Hippocampal formation (tissue), 2 donors: ENCODE results near the gene CASP3.
"Not testable (repeated sequence)": the region's sequence is repeated elsewhere in the genome, so short reads cannot be mapped to it uniquely, and the experiment has no call there.

Experiments
- DNase-seq, 2 donors: peaks; one replicate each; lab custom pipeline; 2025; lab: John Stamatoyannopoulos, UW

CASP3 gene

DNA sequence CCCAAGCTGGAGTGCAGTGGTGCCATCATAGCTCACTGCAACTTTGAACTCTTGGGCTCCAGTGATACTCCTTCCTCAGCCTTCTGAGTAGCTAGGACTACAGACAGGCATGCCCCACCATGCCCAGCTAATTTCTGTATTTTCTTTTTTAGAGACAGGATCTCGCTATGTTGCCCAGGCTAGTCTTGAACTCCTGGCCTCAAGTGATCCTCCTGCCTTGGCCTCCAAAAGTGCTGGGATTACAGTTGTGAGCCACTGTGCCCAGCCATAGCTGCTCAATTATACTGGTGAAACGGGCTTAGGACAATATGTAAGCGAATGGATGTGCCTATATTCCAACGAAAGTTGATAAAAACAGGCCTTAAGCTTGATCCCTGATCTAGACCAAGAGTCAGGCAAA is 13.1 kb downstream of the CASP3 start:
- DNase-seq, result no peak

- no peak for DNase-seq
Measured at GRCh38 chr4:184635381-184635780, 13.9 kb downstream of the CASP3 start.

- no peak for DNase-seq
Measured at GRCh38 chr4:184632842-184633241, 16.4 kb downstream of the CASP3 start.

DNA sequence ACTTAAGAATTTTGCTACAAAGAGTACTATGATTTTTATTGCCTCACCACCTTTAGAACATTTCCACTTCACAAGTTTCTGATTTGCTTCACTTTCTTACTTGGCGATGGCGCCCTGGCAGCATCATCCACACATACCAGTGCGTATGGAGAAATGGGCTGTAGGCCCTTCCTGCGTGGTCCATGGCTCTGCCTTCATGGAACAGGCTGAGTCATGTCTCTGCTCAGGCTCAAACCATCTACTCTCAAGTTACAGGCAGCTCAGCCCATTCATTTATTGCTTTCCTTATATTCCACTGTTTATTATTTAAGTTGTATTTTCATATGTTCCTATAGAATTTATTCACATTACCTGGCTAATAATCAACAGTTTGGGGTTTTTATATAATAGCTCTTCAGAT is 21.1 kb downstream of the CASP3 start:
- DNase-seq, result no peak

GRCh38 chr4:184625783-184626596 is 23.3 kb downstream of the CASP3 start:
- not testable (repeated sequence) for DNase-seq

GRCh38 chr4:184624972-184625554 is 24.2 kb downstream of the CASP3 start:
- DNase-seq, result no peak

DNA sequence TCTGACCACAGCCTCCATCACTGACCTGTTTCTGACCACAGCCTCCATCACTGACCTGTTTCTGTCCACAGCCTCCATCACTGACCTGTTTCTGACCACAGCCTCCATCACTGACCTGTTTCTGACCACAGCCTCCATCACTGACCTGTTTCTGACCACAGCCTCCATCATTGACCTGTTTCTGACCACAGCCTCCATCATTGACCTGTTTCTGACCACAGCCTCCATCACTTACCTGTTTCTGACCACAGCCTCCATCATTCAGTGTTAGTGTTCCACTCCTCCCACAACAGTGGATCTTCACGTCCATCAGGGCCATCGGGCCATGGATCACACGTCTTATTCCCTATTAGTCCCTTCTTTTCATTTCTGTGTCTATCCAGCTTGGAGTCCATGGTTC is 24.7 kb downstream of the CASP3 start:
- not testable (repeated sequence) for DNase-seq

DNA sequence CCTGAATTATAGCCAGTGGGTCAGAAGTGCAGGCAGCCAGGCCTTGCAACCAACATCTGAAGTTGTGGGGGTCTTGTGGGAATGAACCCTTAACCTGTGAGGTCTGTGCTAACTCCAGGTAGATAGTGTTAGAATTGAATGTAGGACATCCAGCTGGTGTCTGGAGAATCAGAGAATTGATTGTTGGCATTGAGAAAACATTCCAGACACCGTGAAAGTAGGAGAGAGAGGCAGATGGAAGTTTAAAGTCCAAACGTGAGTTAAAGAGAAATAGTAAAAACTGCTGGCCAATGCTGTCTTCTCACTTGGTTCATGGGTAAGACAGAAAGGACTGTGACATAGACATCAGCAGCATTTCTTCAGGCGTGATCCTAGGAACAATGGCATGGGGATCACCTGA is 27.7 kb downstream of the CASP3 start:
- DNase-seq, result no peak

- DNase-seq, result no peak
Measured at GRCh38 chr4:184620212-184620867, 28.9 kb downstream of the CASP3 start.

DNA sequence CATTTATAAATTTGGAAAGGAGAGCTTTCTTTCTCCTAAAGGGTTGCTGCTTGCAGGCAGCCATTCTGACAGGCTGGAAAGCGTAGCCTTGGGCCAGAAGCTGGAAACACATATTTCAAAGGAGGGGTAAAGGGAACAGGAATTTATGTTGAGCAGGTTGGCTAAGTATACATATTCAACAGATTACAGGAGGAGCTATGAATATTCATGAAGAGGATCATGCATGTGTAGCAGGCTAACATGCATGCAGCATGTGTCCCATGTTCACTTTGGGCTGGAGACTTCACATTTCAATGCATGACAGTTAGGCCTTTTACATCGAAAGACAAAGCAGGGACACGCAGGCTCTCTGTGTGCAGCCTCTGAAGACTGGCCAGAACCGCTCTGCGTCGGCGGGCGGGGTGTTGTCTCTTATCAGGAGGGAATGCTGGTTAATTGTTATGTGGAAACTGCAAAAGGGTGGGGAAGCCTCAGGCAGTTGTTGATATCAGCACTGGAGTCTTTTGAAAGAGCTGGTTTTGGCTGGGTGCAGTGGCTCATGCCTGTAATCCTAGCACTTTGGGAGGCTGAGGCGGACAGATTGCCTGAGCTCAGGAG is 31.5 kb downstream of the CASP3 start:
- DNase-seq, result no peak

DNA sequence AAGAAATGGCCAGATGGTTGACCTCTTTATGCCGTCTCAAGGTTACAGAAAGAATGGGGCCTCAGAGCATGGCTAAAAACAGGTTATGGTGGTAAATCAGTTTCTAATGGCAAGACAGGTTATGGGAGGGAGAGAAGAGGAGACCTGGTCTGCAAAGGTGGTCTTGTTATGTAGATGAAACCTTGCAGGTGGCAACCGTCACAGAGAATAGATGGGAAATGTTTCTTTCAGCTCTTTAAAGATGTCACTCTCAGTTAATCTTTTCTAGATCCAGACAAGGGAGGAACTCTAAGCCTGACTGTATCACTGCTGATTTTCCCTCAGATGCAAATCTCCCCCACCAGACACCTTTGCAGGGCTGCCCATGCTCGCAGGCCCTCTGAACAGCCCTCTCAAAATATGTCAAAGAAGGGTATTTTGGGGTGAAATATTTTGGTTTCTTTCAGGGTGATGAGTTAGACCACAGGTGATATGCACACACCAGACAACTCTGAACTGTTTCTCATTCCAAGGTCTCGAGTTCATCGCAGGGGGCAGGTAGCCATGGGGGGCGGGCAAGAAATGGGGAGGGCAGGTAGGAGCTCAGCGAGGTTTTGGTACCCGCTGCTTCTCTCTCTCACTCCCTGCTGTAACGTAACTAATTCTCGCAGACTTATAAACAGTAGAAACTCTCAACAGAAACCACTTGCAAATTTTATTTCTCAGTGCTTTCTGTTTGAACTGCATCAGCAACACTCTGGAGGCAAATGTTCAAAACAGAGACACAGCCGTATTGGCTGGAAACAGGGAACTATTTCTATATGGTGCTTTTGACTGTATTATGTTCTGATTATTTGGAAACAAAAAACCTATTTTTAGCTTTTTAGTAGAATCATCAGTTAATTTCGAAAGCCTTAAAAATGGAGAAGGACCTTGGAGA is 32.4 kb downstream of the CASP3 start:
- no peak for DNase-seq

- DNase-seq, result not testable (repeated sequence)
Measured at GRCh38 chr4:184616168-184616567, 33.1 kb downstream of the CASP3 start.

DNA sequence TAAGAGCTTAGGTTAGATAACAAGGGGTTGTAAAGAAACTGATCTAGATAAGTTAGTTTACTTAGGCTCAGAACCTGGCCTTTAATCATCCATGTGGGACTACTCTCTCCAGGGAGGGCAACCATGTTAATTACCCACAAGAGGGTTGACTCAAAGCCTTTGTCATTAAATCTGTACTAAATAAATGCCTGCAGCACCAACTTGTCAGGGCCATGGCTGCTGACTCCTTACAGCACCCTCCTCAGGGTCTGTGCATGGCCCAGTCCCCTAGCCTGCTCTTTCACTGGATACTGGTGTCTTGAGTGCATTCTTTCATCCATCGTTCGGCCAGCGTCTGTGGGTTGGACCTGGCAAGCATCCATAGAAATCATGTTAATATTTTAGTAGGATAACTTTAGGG is 34.7 kb downstream of the CASP3 start:
- DNase-seq, result no peak

- DNase-seq, result no peak
Measured at GRCh38 chr4:184613405-184613804, 35.8 kb downstream of the CASP3 start.

GRCh38 chr4:184612074-184612473 is 37.2 kb downstream of the CASP3 start:
- DNase-seq, result no peak

GRCh38 chr4:184607429-184607828 is 41.8 kb downstream of the CASP3 start:
- not testable (repeated sequence) for DNase-seq

DNA sequence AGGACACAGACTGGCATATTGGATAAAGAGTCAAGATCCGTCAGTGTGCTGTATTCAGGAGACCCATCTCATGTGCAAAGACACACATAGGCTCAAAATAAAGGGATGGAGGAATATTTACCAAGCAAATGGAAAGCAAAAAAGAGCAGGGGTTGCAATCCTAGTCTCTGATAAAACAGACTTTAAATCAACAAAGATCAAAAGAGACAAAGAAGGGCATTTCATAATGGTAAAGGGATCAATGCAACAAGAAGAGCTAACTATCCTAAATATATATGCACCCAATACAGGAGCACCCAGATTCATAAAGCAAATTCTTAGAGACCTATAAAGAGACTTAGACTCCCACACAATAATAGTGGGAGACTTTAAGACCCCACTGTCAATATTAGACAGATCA is 46.4 kb downstream of the CASP3 start:
- DNase-seq, result not testable (repeated sequence)

DNA sequence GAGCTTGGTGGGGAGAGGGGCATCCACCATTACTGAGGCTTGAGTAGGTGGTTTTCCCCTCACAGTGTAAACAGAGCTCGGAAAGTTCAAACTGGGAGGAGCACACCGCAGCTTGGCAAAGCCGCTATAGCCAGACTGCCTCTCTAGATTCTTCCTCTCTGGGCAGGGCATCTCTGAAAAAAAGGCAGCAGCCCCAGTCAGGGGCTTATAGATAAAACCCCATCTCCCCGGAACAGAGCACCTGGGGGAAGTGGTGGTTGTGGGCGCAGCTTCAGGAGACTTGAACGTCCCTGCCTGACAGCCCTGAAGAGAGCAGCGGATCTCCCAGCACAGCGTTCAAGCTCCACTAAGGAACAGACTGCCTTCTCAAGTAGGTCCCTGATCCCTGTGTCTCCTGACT is 48.3 kb downstream of the CASP3 start:
- DNase-seq, result not testable (repeated sequence)

GRCh38 chr4:184599492-184600135 is 49.6 kb downstream of the CASP3 start:
- DNase-seq, result no peak

GRCh38 chr4:184598753-184599491 is 50.3 kb downstream of the CASP3 start:
- DNase-seq, result no peak
